Suprapubic skin (tissue), 4 donors: ENCODE data around the gene CGRRF1. TPM values are rescaled to one million over a fixed set of nuclear protein-coding genes. Genes with fewer than 3 reads are reported as not detected.

ENCODE experiments used
- DNase-seq, 2 donors: peaks; one replicate each; pipeline ENCODE4 v3.0.0-alpha.2; 2019; ENCODE audit warnings: low spot score in 2 of 2
- H3K27ac ChIP-seq: fragments of 200-600 bp; sonication (generic); one replicate; pipeline ENCODE4 v1.5.1; 2019
- H3K27me3 ChIP-seq: fragments of 200-600 bp; sonication (generic); one replicate; pipeline ENCODE4 v1.5.1; 2019
- H3K36me3 ChIP-seq: fragments of 200-600 bp; sonication (generic); one replicate; pipeline ENCODE4 v1.5.1; 2019
- H3K4me1 ChIP-seq: fragments of 200-600 bp; sonication (generic); one replicate; pipeline ENCODE4 v1.5.1; 2019
- H3K4me3 ChIP-seq: fragments of 200-600 bp; sonication (generic); one replicate; pipeline ENCODE4 v1.5.1; 2019; ENCODE audit warnings: mild to moderate bottlenecking
- H3K9me3 ChIP-seq: fragments of 200-600 bp; sonication (generic); one replicate; pipeline ENCODE4 v1.5.1; 2019
- CTCF ChIP-seq, 2 donors: fragments of 200-600 bp in 1 of 2; fragments of 450-650 bp in 1 of 2; sonication (generic) in 1 of 2; IDR thresholded peaks; one replicate each; pipeline ENCODE4 v1.5.1; 2016 to 2019; ENCODE audit warnings: antibody characterized with exemption in 2 of 2, mild to moderate bottlenecking in 1 of 2, moderate library complexity in 1 of 2
- EP300 ChIP-seq: sonication (generic); formaldehyde crosslinking; IDR thresholded peaks from one replicate; pipeline ENCODE4 v1.6.1; 2017; ENCODE audit warnings: antibody characterized with exemption
- POLR2A ChIP-seq, 2 donors: fragments of 450-650 bp; IDR thresholded peaks; one replicate each; pipeline ENCODE4 v1.6.1; 2017; ENCODE audit warnings: antibody characterized with exemption in 2 of 2, mild to moderate bottlenecking in 2 of 2, moderate library complexity in 2 of 2
- POLR2AphosphoS5 ChIP-seq, 3 donors: sonication (generic); formaldehyde crosslinking; IDR thresholded peaks; one replicate each; pipeline ENCODE4 v1.6.1; 2017; ENCODE audit warnings: antibody characterized with exemption in 3 of 3
- WGBS: methylation state at CpG from one replicate; pipeline ENCODE4 v1.1.5; 2018; 5-methylcytosine and 5-hydroxymethylcytosine counted together
- total RNA-seq, 4 donors: library from RNA; depleted of rRNA; stranded (reverse); fragments of >200 nt; gene quantifications; one replicate each; pipeline ENCODE4 v1.1.0, GENCODE V29; 2016

CGRRF1 gene
- total RNA-seq, 4 donors from 2014 or later, result 5.6 to 12.1 (median 9.2) TPM

- Histone ChIP-seq H3K27me3 (no peaks in the 10 kb centered on the region), H3K27ac (peak overlapping the region; percentile 97), H3K36me3 (no peaks in the 10 kb centered on the region), H3K4me3 (peak overlapping the region; percentile 93), H3K4me1 (peaks cover 52% of the 10 kb centered on the region), H3K9me3 (no peaks in the 10 kb centered on the region)
- DNase-seq, result peak; percentile 76 to 82
- TF ChIP-seq POLR2AphosphoS5 (IDR thresholded peaks at IDR 0.05) (no peak), CTCF (IDR thresholded peaks at IDR 0.05) (no peak)
- WGBS, result under 1% methylated on average over 33 of the region's 70 CpGs
Measured at GRCh38 chr14:54567639-54568561, 58.2 kb downstream of the CGRRF1 start.

- 56% methylated on average over 13 of the region's 13 CpGs for WGBS
- peak in 1 of 2 donors; percentile 65 for DNase-seq
- peak overlapping the region; percentile 93 for H3K4me3 ChIP-seq
- H3K27me3 ChIP-seq, result no peaks in the 10 kb centered on the region
- peak overlapping the region; percentile 97 for H3K27ac ChIP-seq
- TF ChIP-seq EP300, result no peak
- TF ChIP-seq POLR2A (IDR thresholded peaks at IDR 0.05), result peak in 1 of 2 donors; percentile 14
- TF ChIP-seq CTCF (IDR thresholded peaks at IDR 0.05), result no peak
- TF ChIP-seq POLR2AphosphoS5 (IDR thresholded peaks at IDR 0.05), result peak in 1 of 3 donors; percentile 4
- H3K4me1 ChIP-seq, result peaks cover 52% of the 10 kb centered on the region
- no peaks in the 10 kb centered on the region for H3K9me3 ChIP-seq
- no peaks in the 10 kb centered on the region for H3K36me3 ChIP-seq
Measured at GRCh38 chr14:54568821-54569595, 59.3 kb downstream of the CGRRF1 start.

GRCh38 chr14:54570047-54570446 lies 60.3 kb downstream of the CGRRF1 start:
- no peak for TF ChIP-seq POLR2A (IDR thresholded peaks at IDR 0.05)
- no peak for TF ChIP-seq POLR2AphosphoS5 (IDR thresholded peaks at IDR 0.05)
- TF ChIP-seq EP300, result no peak
- TF ChIP-seq CTCF (IDR thresholded peaks at IDR 0.05), result no peak
- Histone ChIP-seq H3K36me3 (no peaks in the 10 kb centered on the region), H3K4me1 (peaks cover 42% of the 10 kb centered on the region), H3K4me3 (peak overlapping the region; percentile 93), H3K9me3 (no peaks in the 10 kb centered on the region), H3K27me3 (no peaks in the 10 kb centered on the region), H3K27ac (peak overlapping the region; percentile 38)
- no peak for DNase-seq
- WGBS, result 76% methylated on average over 5 of the region's 5 CpGs

GRCh38 chr14:54570631-54571415 lies 61.1 kb downstream of the CGRRF1 start:
- H3K4me3 ChIP-seq, result peak overlapping the region; percentile 93
- H3K36me3 ChIP-seq, result no peaks in the 10 kb centered on the region
- H3K4me1 ChIP-seq, result peaks cover 41% of the 10 kb centered on the region
- no peak for DNase-seq
- WGBS, result 55% methylated on average over 5 of the region's 5 CpGs
- no peaks in the 10 kb centered on the region for H3K27me3 ChIP-seq
- peak overlapping the region; percentile 38 for H3K27ac ChIP-seq
- TF ChIP-seq POLR2AphosphoS5 (IDR thresholded peaks at IDR 0.05), result no peak
- H3K9me3 ChIP-seq, result no peaks in the 10 kb centered on the region

- H3K4me1 ChIP-seq, result peaks cover 35% of the 10 kb centered on the region
- no peak for DNase-seq
- TF ChIP-seq POLR2A (IDR thresholded peaks at IDR 0.05), result no peak
- TF ChIP-seq CTCF (IDR thresholded peaks at IDR 0.05), result peak in 1 of 2 donors; percentile 25
- WGBS, result 95% methylated on average over 2 of the region's 2 CpGs
- no peak overlapping the region for H3K27ac ChIP-seq
- no peaks in the 10 kb centered on the region for H3K36me3 ChIP-seq
- no peak overlapping the region for H3K4me3 ChIP-seq
- H3K27me3 ChIP-seq, result no peaks in the 10 kb centered on the region
- no peaks in the 10 kb centered on the region for H3K9me3 ChIP-seq
Measured at GRCh38 chr14:54572316-54572715, 62.6 kb downstream of the CGRRF1 start.
